ENCODE data around the gene DENND11. TPM values are rescaled to one million over a fixed set of nuclear protein-coding genes. Genes with fewer than 3 reads are reported as not detected.

DENND11 gene
- total RNA-seq, 1 experiment from 2014 or later, result 17.0 TPM

DNA sequence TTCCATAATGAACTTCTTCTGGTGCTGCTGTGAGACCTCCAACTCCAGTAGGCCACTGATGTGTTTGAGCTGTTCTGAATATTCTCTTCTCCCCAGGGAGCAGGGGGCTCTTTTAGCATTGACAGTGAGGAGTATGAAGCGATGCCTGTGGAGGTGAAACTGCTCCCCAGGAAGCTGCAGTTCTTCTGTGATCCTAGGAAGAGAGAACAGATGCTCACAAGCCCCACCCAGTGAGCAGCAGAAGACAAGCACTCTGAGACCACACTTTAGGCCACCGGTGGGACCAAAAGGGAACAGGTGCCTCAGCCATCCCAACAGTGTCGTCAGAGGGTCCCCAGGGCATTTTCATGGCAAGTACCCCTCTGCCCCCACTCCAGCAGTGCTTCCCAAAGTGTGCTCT is 49.3 kb downstream of the DENND11 start:
- H3K9me3 ChIP-seq (replicated peaks), result no peaks in the 10 kb centered on the region
- no peaks in the 10 kb centered on the region for H3K4me1 ChIP-seq
- H3K27ac ChIP-seq, result no peak overlapping the region
- DNase-seq, result no peak
- H3K36me3 ChIP-seq, result peaks cover 28% of the 10 kb centered on the region
- H3K27me3 ChIP-seq, result no peaks in the 10 kb centered on the region
- no peak overlapping the region for H3K4me3 ChIP-seq

Other genes starting within 250 kb of the DENND11 start
- 41.5 and 46.7 TPM in 2 replicates for gene AGK, start 150.8 kb downstream of the DENND11 start, total RNA-seq (2014; rRNA removed; shearing (Covaris generic))
- not detected in 2 replicates for gene WEE2, start 6.2 kb upstream of the DENND11 start, total RNA-seq (2014; rRNA removed; shearing (Covaris generic))
- 369 and 396 TPM in 2 replicates for gene SSBP1, start 36.2 kb upstream of the DENND11 start, total RNA-seq (2014; rRNA removed; shearing (Covaris generic))
- gene TAS2R3, start 61.9 kb upstream of the DENND11 start, total RNA-seq (2014; rRNA removed; shearing (Covaris generic)), result 0.24 and 0.38 TPM in 2 replicates
- gene TAS2R4, start 74.5 kb upstream of the DENND11 start, total RNA-seq (2014; rRNA removed; shearing (Covaris generic)), result 0.18 and 0.43 TPM in 2 replicates
- 0.18 TPM in 1 of 2 replicates, not detected in the other for gene TAS2R5, start 88.1 kb upstream of the DENND11 start, total RNA-seq (2014; rRNA removed; shearing (Covaris generic))
- gene PRSS37, start 139.3 kb upstream of the DENND11 start, total RNA-seq (2014; rRNA removed; shearing (Covaris generic)), result not detected in 2 replicates
- not detected in 2 replicates for gene OR9A4, start 214.2 kb upstream of the DENND11 start, total RNA-seq (2014; rRNA removed; shearing (Covaris generic))
- not detected in 2 replicates for gene CLEC5A, start 244.8 kb upstream of the DENND11 start, total RNA-seq (2014; rRNA removed; shearing (Covaris generic))